ENCODE measurements around the gene NUDT13. TPM values are rescaled to one million over a fixed set of nuclear protein-coding genes. Genes with fewer than 3 reads are reported as not detected.
A peak's percentile ranks its signal among the peaks of the same experiment; 100 is the strongest.

Gene NUDT13
- total and polyA plus RNA-seq, 2 of the 8 experiments (the other 6 are each of a cell fraction or from before 2014, with no cell fraction given), result 1.5 to 1.9 TPM

DNA sequence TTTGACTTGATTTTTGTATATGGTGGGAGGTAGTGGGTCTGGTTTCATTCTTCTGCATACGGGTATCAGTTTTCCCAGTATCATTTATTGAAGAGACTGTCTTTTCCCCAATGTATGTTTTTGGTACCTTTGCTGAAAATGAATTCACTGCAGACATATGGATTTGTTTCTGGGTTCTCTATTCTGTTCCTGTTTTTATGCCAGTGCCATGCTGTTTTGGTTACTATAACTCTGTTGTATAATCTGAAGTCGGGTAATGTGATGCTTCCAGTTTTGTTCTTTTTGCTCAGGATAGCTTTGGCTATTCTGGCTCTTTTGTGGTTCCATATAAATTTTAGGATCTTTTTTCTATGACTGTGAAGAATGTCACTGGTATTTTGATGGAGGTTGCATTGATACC is 56.7 kb downstream of the NUDT13 start:
- Histone ChIP-seq H3K27me3 (replicated peaks in 1 of 4; ENCODE audit: control insufficient read depth in 3 of 4, extremely low read depth in 1 of 4, insufficient read depth in 3 of 4, low read length in 3 of 4) (no peaks in the 10 kb centered on the region), H3K9ac (replicated peaks in 1 of 4; ENCODE audit: extremely low read depth in 1 of 4, low read depth in 3 of 4, low read length in 3 of 4) (no peak overlapping the region), H3K23ac (ENCODE audit: insufficient read length) (no peak overlapping the region), H3K9me3 (ENCODE audit: insufficient read depth in 2 of 2, low read depth in 1 of 2, low read length in 1 of 2) (no peaks in the 10 kb centered on the region; a peak in 1 of 4 replicates), H2BK12ac (ENCODE audit: low read depth, low read length) (no peak overlapping the region), H2BK15ac (ENCODE audit: low read length) (no peak overlapping the region), H4K8ac (ENCODE audit: extremely low read depth, insufficient read depth, low read length) (no peak overlapping the region), H3K4ac (replicated peaks; ENCODE audit: insufficient read length, low read depth, low read length) (no peak overlapping the region), H4K20me1 (replicated peaks in 1 of 2; ENCODE audit: control insufficient read depth in 1 of 2, insufficient read depth in 2 of 2, low read length in 2 of 2) (peaks cover 0 to 7% of the 10 kb centered on the region in 2 experiments), H3K4me1 (replicated peaks in 1 of 4; ENCODE audit: control insufficient read depth in 3 of 4, insufficient read depth in 4 of 4, low read length in 3 of 4) (no peaks in the 10 kb centered on the region; a peak in 2 of 7 replicates), H3K4me3 (ENCODE audit: extremely low read depth in 1 of 4, insufficient read depth in 2 of 4, low read depth in 3 of 4, low read length in 4 of 4) (peak overlapping the region; percentile 21 to 99 (median 90)), H2BK5ac (ENCODE audit: low read depth, low read length) (no peak overlapping the region), H3K79me2 (ENCODE audit: control insufficient read depth in 1 of 2, insufficient read depth in 2 of 2, low read length in 2 of 2) (peaks cover 9 to 57% of the 10 kb centered on the region in 2 experiments), H3K14ac (ENCODE audit: insufficient read length) (no peak overlapping the region), H2BK120ac (replicated peaks; ENCODE audit: low read depth, low read length) (no peak overlapping the region), H3K36me3 (ENCODE audit: control insufficient read depth in 2 of 4, insufficient read depth in 4 of 4, low read length in 3 of 4) (peaks cover 2 to 16% (median 14%) of the 10 kb centered on the region in 4 experiments; a peak in 7 of 8 replicates), H2AK5ac (ENCODE audit: low read depth, low read length) (no peak overlapping the region), H3K4me2 (ENCODE audit: insufficient read depth in 1 of 2, low read depth in 2 of 2, low read length in 2 of 2) (peak overlapping the region; percentile 70 to 77), H3K23me2 (ENCODE audit: low read depth, low read length) (no peaks in the 10 kb centered on the region; the same call in 1 of the 2 replicates), H4K5ac (ENCODE audit: insufficient read length, low read depth, low read length) (no peak overlapping the region), H2BK20ac (ENCODE audit: low read length) (no peak overlapping the region), H3K79me1 (ENCODE audit: low read depth, low read length) (peaks cover 5% of the 10 kb centered on the region; the same call in 1 of the 2 replicates), H4K91ac (replicated peaks; ENCODE audit: insufficient read length, low read length) (no peak overlapping the region), H3K18ac (ENCODE audit: extremely low read depth, low read length) (no peak overlapping the region), H2AFZ (ENCODE audit: low read length) (no peak overlapping the region), H3K27ac (ENCODE audit: low read depth, low read length) (no peak overlapping the region), H3K56ac (replicated peaks; ENCODE audit: insufficient read length, low read depth, low read length) (no peak overlapping the region)
- POLR2A ChIA-PET (ENCODE audit: partially characterized antibody), result interaction anchor here (1.0 to 2.3 kb wide), 5 partner anchors 9 to 80 kb away, joined by 3 to 10 read pairs (median 4); partner anchors contain the start of genes DNAJC9, NUDT13 and P4HA1
- CTCF ChIA-PET (ENCODE audit: partially characterized antibody), result interaction anchor here (1.2 kb wide), 1 partner anchor 9 kb away, joined by 4 read pairs; no protein-coding TSS in a partner anchor
- DNase-seq (ENCODE audit: low read depth in 1 of 2, low spot score in 2 of 2) (no peak), FAIRE-seq (no peak)
- 87% methylated on average over 2 of the region's 2 CpGs; no CpG with 5 or more reads in 1 of the 2 experiments for WGBS, 2 experiments (ENCODE audit: extremely low coverage in 1 of 2, insufficient coverage in 1 of 2, insufficient read length in 1 of 2, insufficient replicate concordance in 2 of 2, low coverage in 1 of 2, low lambda C conversion rate in 2 of 2, missing lambda C conversion rate in 1 of 2)
- no peak for TF ChIP-seq SP4 (IDR thresholded peaks at IDR 0.05; ENCODE audit: low read length)
- TF ChIP-seq JUN (IDR thresholded peaks at IDR 0.05; ENCODE audit: low read depth, low read length), result no peak
- TF ChIP-seq GABPA (IDR thresholded peaks at IDR 0.05; ENCODE audit: borderline replicate concordance, insufficient read depth, low read length), result no peak
- no peak for TF ChIP-seq TCF12 (IDR thresholded peaks at IDR 0.05; ENCODE audit: low read depth, low read length)
